Measurements from ENCODE around the gene DMXL1.

DMXL1 gene

GRCh38 chr5:119218830-119219782 lies 148.2 kb downstream of the DMXL1 start:
- ATAC-seq (ENCODE audit: insufficient read depth, low read depth) (no peak), DNase-seq (no peak)
- H3K27ac ChIP-seq (ENCODE audit: low read length): no peak overlapping the region
- no peaks in the 10 kb centered on the region for H3K9me3 ChIP-seq (ENCODE audit: insufficient read depth, low read length, severe bottlenecking)
- no peaks in the 10 kb centered on the region for H4K20me1 ChIP-seq (ENCODE audit: insufficient read depth, low read length)
- H3K4me2 ChIP-seq (ENCODE audit: insufficient read depth, low read length): no peak overlapping the region
- H3K9ac ChIP-seq (ENCODE audit: low read depth, low read length): no peak overlapping the region
- H3K4me1 ChIP-seq (ENCODE audit: insufficient read depth, low read length): no peaks in the 10 kb centered on the region
- no peaks in the 10 kb centered on the region for H3K79me2 ChIP-seq (ENCODE audit: insufficient read depth, low read length)
- no peak overlapping the region for H3K4me3 ChIP-seq (ENCODE audit: low read depth in 1 of 2, low read length in 2 of 2)
- no peaks in the 10 kb centered on the region for H3K27me3 ChIP-seq (ENCODE audit: insufficient read depth, low read length, poor library complexity)
- H3K36me3 ChIP-seq (ENCODE audit: insufficient read depth, low read length): peaks cover 22% of the 10 kb centered on the region; the same call in 1 of the 2 replicates
- TF ChIP-seq CTCF (IDR thresholded peaks at IDR 0.05; ENCODE audit: borderline replicate concordance, extremely low read depth, low read length, poor library complexity, severe bottlenecking) (no peak), EZH2 (IDR thresholded peaks at IDR 0.05; ENCODE audit: borderline replicate concordance, low read depth, low read length, severe bottlenecking) (no peak)
- H2AFZ ChIP-seq (ENCODE audit: low read depth, low read length): no peak overlapping the region

- Histone ChIP-seq H3K79me2 (ENCODE audit: insufficient read depth, low read length) (no peaks in the 10 kb centered on the region), H3K27me3 (ENCODE audit: insufficient read depth, low read length, poor library complexity) (no peaks in the 10 kb centered on the region), H3K4me2 (ENCODE audit: insufficient read depth, low read length) (no peak overlapping the region), H3K4me3 (ENCODE audit: low read depth in 1 of 2, low read length in 2 of 2) (no peak overlapping the region), H3K36me3 (ENCODE audit: insufficient read depth, low read length) (peaks cover 28% of the 10 kb centered on the region; the same call in 1 of the 2 replicates), H3K9me3 (ENCODE audit: insufficient read depth, low read length, severe bottlenecking) (no peaks in the 10 kb centered on the region), H2AFZ (ENCODE audit: low read depth, low read length) (no peak overlapping the region), H3K4me1 (ENCODE audit: insufficient read depth, low read length) (no peaks in the 10 kb centered on the region), H4K20me1 (ENCODE audit: insufficient read depth, low read length) (no peaks in the 10 kb centered on the region), H3K9ac (ENCODE audit: low read depth, low read length) (no peak overlapping the region), H3K27ac (ENCODE audit: low read length) (no peak overlapping the region)
- ATAC-seq (ENCODE audit: insufficient read depth, low read depth): no peak
- TF ChIP-seq CTCF (IDR thresholded peaks at IDR 0.05; ENCODE audit: borderline replicate concordance, extremely low read depth, low read length, poor library complexity, severe bottlenecking) (no peak), EZH2 (IDR thresholded peaks at IDR 0.05; ENCODE audit: borderline replicate concordance, low read depth, low read length, severe bottlenecking) (no peak)
- no peak for DNase-seq
These were observed 149.8 kb downstream of the DMXL1 start for GRCh38 chr5:119220576-119221197.

- ATAC-seq (ENCODE audit: insufficient read depth, low read depth): no peak
- TF ChIP-seq CTCF (IDR thresholded peaks at IDR 0.05; ENCODE audit: borderline replicate concordance, extremely low read depth, low read length, poor library complexity, severe bottlenecking) (no peak), EZH2 (IDR thresholded peaks at IDR 0.05; ENCODE audit: borderline replicate concordance, low read depth, low read length, severe bottlenecking) (no peak)
- no peak overlapping the region for H3K4me3 ChIP-seq (ENCODE audit: low read depth in 1 of 2, low read length in 2 of 2)
- H3K9me3 ChIP-seq (ENCODE audit: insufficient read depth, low read length, severe bottlenecking): no peaks in the 10 kb centered on the region
- no peaks in the 10 kb centered on the region for H3K27me3 ChIP-seq (ENCODE audit: insufficient read depth, low read length, poor library complexity)
- no peak overlapping the region for H3K4me2 ChIP-seq (ENCODE audit: insufficient read depth, low read length)
- no peak for DNase-seq
- no peaks in the 10 kb centered on the region for H4K20me1 ChIP-seq (ENCODE audit: insufficient read depth, low read length)
- peaks cover 28% of the 10 kb centered on the region; the same call in 1 of the 2 replicates for H3K36me3 ChIP-seq (ENCODE audit: insufficient read depth, low read length)
- no peak overlapping the region for H2AFZ ChIP-seq (ENCODE audit: low read depth, low read length)
- no peaks in the 10 kb centered on the region for H3K79me2 ChIP-seq (ENCODE audit: insufficient read depth, low read length)
- H3K9ac ChIP-seq (ENCODE audit: low read depth, low read length): no peak overlapping the region
- no peaks in the 10 kb centered on the region for H3K4me1 ChIP-seq (ENCODE audit: insufficient read depth, low read length)
- no peak overlapping the region for H3K27ac ChIP-seq (ENCODE audit: low read length)
These were observed 150.4 kb downstream of the DMXL1 start for GRCh38 chr5:119221330-119221729.
